Loucy (cell line): ENCODE results near the gene LRP1-AS.

Experiments used
- H2AFZ ChIP-seq: fragments of 200-600 bp; sonication (generic); 2 replicates; pipeline ENCODE4 v1.6.0; 2016; ENCODE audit warnings: antibody characterized with exemption, mild to moderate bottlenecking, low read length, moderate library complexity
- H3F3A ChIP-seq: fragments of 200-600 bp; 2 replicates; pipeline ENCODE4 v1.6.0; 2016; ENCODE audit warnings: antibody characterized with exemption, low read depth, mild to moderate bottlenecking
- H3K27me3 ChIP-seq: fragments of 200-600 bp; sonication (generic); 2 replicates; pipeline ENCODE4 v1.6.1; 2014; ENCODE audit warnings: low read length, mild to moderate bottlenecking; ENCODE audit not compliant: insufficient read depth, poor library complexity, severe bottlenecking
- H3K36me3 ChIP-seq: fragments of 200-600 bp; sonication (generic); 2 replicates; pipeline ENCODE4 v1.6.1; 2016; ENCODE audit warnings: low read length; ENCODE audit not compliant: insufficient read depth
- H3K4me1 ChIP-seq: fragments of 200-600 bp; sonication (generic); 2 replicates; pipeline ENCODE4 v1.5.1; 2014; ENCODE audit warnings: low read length, mild to moderate bottlenecking; ENCODE audit not compliant: insufficient read depth, poor library complexity, severe bottlenecking
- H3K4me2 ChIP-seq: fragments of 200-600 bp; sonication (generic); 2 replicates; pipeline ENCODE4 v1.6.0; 2014; ENCODE audit warnings: antibody characterized with exemption, low read length, low read depth, mild to moderate bottlenecking; ENCODE audit not compliant: poor library complexity, severe bottlenecking
- H3K4me3 ChIP-seq: fragments of 200-600 bp; sonication (generic); 2 replicates; pipeline ENCODE4 v1.5.1; 2014; ENCODE audit warnings: low read length, mild to moderate bottlenecking, mixed read lengths; ENCODE audit not compliant: poor library complexity, severe bottlenecking
- H3K79me2 ChIP-seq: fragments of 200-600 bp; sonication (generic); 2 replicates; pipeline ENCODE4 v1.6.1; 2014; ENCODE audit warnings: low read length; ENCODE audit not compliant: insufficient read depth
- H3K9ac ChIP-seq: fragments of 200-600 bp; sonication (generic); 2 replicates; pipeline ENCODE4 v1.6.0; 2014; ENCODE audit warnings: mild to moderate bottlenecking, low read depth, low read length, moderate library complexity; ENCODE audit not compliant: poor library complexity, severe bottlenecking
- H3K9me2 ChIP-seq: fragments of 200-600 bp; sonication (generic); replicated peaks from 2 replicates; pipeline ENCODE4 v1.6.1; 2016; ENCODE audit warnings: low read depth, low read length, mixed read lengths
- H3K9me3 ChIP-seq: fragments of 200-600 bp; sonication (generic); 2 replicates; pipeline ENCODE4 v1.6.1; 2014; ENCODE audit warnings: mild to moderate bottlenecking, antibody characterized with exemption, low read length, low read depth; ENCODE audit not compliant: insufficient read depth
- H4K20me1 ChIP-seq: fragments of 200-600 bp; sonication (generic); 2 replicates; pipeline ENCODE4 v1.6.0; 2014; ENCODE audit warnings: antibody characterized with exemption, low read length, mild to moderate bottlenecking; ENCODE audit not compliant: insufficient read depth, poor library complexity, severe bottlenecking
- EZH2phosphoT487 ChIP-seq: fragments of 200-600 bp; IDR thresholded peaks from 2 replicates; pipeline ENCODE4 v1.6.1; 2018; ENCODE audit warnings: antibody characterized with exemption, mild to moderate bottlenecking, moderate library complexity, borderline replicate concordance
- TF ChIP-seq, protein P1 (sequence below): fragments of 200-600 bp; sonication (generic); conservative IDR thresholded peaks from 2 replicates; pipeline ENCODE4 v1.5.1; 2014; ENCODE audit warnings: mild to moderate bottlenecking, antibody characterized with exemption, low read length

The LRP1-AS gene

DNA sequence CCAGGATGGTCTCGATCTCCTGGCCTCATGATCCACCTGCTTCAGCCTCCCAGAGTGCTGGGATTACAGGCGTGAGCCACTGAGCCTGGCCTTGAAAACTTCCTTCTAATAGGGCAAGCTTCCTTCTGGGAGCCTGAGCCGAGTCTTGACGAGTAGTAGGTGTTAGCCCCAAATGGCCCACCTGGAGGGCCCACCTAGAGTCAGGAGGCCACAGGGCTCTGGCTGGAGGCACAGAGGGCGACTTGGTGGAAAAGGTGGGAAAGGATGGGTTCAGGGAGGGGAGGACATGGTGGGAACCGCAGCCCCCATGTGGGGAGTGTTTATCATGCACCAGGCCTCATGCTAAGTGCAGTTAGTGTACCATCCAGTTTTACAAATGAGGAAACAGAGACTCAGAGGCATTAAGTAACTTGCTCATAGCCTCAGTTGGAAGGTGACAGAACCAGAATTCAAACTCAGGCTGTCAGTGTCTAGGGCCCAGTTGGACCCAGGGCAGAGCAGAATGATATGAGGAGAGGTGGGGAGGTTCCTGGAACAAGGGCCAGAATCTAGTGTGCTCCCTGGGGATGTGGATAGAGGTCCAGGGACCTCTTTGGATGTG lies 3.1 kb upstream of the LRP1-AS start:
- H3K9me3 ChIP-seq: no peaks in the 10 kb centered on the region
- H3K79me2 ChIP-seq: no peaks in the 10 kb centered on the region
- H3K4me2 ChIP-seq: no peak overlapping the region
- H3K27me3 ChIP-seq: no peaks in the 10 kb centered on the region
- H2AFZ ChIP-seq: no peak overlapping the region
- no peak overlapping the region for H3K4me3 ChIP-seq
- H3K4me1 ChIP-seq: peaks cover 19% of the 10 kb centered on the region
- H3K9ac ChIP-seq: no peak overlapping the region
- no peak for TF ChIP-seq EZH2phosphoT487
- TF ChIP-seq, protein P1, sequence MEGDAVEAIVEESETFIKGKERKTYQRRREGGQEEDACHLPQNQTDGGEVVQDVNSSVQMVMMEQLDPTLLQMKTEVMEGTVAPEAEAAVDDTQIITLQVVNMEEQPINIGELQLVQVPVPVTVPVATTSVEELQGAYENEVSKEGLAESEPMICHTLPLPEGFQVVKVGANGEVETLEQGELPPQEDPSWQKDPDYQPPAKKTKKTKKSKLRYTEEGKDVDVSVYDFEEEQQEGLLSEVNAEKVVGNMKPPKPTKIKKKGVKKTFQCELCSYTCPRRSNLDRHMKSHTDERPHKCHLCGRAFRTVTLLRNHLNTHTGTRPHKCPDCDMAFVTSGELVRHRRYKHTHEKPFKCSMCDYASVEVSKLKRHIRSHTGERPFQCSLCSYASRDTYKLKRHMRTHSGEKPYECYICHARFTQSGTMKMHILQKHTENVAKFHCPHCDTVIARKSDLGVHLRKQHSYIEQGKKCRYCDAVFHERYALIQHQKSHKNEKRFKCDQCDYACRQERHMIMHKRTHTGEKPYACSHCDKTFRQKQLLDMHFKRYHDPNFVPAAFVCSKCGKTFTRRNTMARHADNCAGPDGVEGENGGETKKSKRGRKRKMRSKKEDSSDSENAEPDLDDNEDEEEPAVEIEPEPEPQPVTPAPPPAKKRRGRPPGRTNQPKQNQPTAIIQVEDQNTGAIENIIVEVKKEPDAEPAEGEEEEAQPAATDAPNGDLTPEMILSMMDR: no peak
- H3K9me2 ChIP-seq: no peaks in the 10 kb centered on the region
- no peaks in the 10 kb centered on the region for H4K20me1 ChIP-seq
- no peaks in the 10 kb centered on the region for H3F3A ChIP-seq
- no peaks in the 10 kb centered on the region for H3K36me3 ChIP-seq

GRCh38 chr12:57149245-57149900 lies 2.0 kb upstream of the LRP1-AS start:
- no peak overlapping the region for H3K9ac ChIP-seq
- H3K79me2 ChIP-seq: no peaks in the 10 kb centered on the region
- no peak for TF ChIP-seq EZH2phosphoT487
- TF ChIP-seq, protein P1: no peak
- no peaks in the 10 kb centered on the region for H3K9me2 ChIP-seq
- no peak overlapping the region for H2AFZ ChIP-seq
- no peaks in the 10 kb centered on the region for H3K27me3 ChIP-seq
- no peaks in the 10 kb centered on the region for H3F3A ChIP-seq
- H3K9me3 ChIP-seq: no peaks in the 10 kb centered on the region
- no peaks in the 10 kb centered on the region for H4K20me1 ChIP-seq
- H3K4me2 ChIP-seq: no peak overlapping the region
- H3K4me3 ChIP-seq: no peak overlapping the region
- H3K36me3 ChIP-seq: no peaks in the 10 kb centered on the region
- peaks cover 19% of the 10 kb centered on the region for H3K4me1 ChIP-seq

DNA sequence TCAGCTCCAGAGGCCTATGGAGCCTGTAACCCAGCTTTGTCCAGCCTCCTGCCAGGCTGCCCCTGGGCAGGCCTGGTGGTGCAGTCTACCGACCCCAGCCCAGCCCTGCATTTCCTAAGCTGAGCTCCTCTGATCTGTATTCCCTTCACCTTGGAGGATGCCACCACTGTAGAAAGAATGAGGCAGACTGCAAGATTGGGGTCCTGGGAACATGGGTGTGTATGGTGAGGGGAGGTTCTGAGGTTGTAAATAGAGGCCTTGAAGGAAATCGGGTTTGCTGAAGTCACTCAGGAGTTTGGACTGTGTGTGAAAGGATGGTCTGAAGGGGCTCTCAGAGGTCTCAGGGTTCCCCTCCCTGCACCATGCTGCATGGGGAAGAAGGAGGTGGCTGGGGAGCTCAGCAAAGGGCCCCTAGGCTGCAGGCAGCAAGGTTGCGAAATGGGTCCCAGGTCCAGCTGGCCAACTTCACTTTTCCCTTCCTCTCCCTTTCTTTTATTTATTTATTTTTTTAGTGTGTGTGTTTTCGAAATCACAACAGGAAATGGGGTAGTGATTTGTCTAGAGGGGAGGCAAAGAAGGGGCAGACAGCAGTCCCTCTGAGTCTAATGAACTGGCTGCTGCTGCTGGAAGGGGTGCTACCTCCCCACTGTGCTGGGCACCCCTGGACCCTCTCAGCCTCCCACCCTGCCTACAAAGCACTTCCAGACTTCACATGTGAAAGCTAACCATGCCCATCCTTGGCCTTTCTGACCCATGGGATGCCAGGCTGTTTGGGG lies 1.2 kb upstream of the LRP1-AS start:
- H3K4me1 ChIP-seq: peaks cover 20% of the 10 kb centered on the region
- no peak overlapping the region for H3K4me3 ChIP-seq
- H3K36me3 ChIP-seq: no peaks in the 10 kb centered on the region
- no peak overlapping the region for H3K9ac ChIP-seq
- no peak overlapping the region for H2AFZ ChIP-seq
- no peak overlapping the region for H3K4me2 ChIP-seq
- TF ChIP-seq, protein P1: no peak
- no peak for TF ChIP-seq EZH2phosphoT487
- H3K79me2 ChIP-seq: no peaks in the 10 kb centered on the region
- no peaks in the 10 kb centered on the region for H3K9me2 ChIP-seq
- H3F3A ChIP-seq: no peaks in the 10 kb centered on the region
- H4K20me1 ChIP-seq: no peaks in the 10 kb centered on the region
- no peaks in the 10 kb centered on the region for H3K27me3 ChIP-seq
- no peaks in the 10 kb centered on the region for H3K9me3 ChIP-seq
